ENCODE measurements around the gene PAPSS2. TPM values are rescaled to one million over a fixed set of nuclear protein-coding genes. Genes with fewer than 3 reads are reported as not detected.
"Not testable (repeated sequence)": the region's sequence is repeated elsewhere in the genome, so short reads cannot be mapped to it uniquely, and the experiment has no call there.

The PAPSS2 gene
- total RNA-seq, 1 experiment from 2014 or later: 0.17 TPM

DNA sequence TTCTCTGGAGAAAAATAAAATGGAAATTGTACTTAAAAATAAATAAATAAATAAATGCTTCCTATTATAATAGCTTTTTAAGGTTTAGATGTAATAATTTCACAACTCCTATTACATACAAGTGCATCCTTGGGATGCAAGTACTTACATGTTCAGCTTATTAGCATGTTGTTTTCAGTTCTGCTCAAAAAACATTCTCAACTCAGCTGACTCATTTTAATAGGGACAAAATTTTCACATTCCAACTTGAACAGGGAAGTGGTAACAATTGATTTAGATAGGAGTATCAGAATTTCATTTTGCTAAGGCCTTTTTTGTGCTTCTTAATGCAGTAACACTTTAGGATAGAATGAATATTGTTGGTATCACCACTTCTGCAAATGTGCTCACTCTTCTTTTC lies 16.7 kb upstream of the PAPSS2 start:
- DNase-seq (ENCODE audit: low spot score): no peak

DNA sequence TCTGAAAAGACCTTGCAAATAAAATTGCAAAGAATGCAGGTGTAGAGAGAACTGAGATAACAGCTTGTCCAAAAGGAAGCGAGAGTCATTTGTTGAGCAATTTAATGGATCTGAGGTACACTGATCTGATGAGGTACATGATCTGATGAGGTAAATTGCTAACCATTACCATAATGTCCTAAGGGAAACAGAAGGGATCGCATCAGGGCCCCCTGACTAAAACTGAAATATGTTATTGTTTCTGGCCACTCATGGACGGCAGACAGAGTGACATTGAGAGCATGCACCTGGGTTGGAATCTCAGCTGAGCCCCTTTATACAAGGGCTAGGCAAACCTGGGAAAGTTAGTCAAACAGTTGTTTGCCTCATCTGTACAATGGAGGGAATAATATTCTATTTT lies 15.8 kb upstream of the PAPSS2 start:
- no peak for DNase-seq (ENCODE audit: low spot score)

DNA sequence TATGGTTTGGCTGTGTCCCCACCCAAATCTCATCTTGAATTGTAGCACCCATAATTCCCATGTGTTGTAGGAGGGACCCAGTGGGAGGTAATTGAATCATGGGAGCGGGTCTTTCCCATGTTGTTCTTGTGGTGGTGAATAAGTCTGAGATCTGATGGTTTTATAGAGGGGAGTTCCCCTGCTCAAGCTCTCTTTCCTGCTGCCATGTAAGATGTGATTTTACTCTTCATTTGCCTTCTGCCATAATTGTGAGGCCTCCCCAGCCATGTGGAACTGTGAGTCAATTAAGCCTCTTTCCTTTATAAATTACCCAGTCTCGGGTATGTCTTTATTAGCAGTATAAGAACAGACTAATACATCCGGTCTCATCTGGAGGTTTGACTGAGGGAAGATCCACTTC lies 15.2 kb upstream of the PAPSS2 start:
- DNase-seq (ENCODE audit: low spot score): not testable (repeated sequence)

DNA sequence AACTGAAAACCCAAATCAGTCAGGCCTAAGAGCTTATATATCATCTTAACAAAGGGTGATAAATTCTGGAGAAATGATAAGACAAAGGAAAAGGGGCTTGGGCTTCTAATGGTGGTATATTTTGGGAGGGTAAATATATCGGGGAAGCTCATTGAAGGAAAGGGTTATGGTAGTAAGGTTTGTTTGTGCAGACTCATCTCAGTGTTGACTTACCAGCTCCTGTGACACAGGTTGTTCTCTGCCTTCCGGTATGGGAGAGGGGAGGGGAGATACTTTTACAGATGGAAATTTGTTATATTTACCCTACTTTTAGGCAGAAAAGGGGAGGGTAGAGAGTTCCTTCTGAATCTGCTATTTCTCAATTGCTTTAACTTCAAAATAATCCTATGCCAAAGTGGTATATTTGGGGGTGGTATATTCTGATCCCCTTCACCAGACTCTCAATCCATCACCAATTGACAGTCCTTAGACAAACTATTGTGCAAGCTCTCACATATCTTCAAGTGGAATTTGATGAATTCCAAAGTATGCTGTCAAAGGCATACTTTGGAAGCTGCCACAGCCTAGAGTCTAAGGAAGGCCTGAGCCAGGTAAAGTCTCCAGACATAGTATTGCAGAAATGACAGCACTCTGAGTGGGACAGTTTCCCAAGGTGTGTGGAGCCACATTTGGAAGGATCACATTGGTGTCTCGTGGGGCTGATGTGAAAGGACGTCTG lies 13.3 kb upstream of the PAPSS2 start:
- DNase-seq (ENCODE audit: low spot score): no peak

DNA sequence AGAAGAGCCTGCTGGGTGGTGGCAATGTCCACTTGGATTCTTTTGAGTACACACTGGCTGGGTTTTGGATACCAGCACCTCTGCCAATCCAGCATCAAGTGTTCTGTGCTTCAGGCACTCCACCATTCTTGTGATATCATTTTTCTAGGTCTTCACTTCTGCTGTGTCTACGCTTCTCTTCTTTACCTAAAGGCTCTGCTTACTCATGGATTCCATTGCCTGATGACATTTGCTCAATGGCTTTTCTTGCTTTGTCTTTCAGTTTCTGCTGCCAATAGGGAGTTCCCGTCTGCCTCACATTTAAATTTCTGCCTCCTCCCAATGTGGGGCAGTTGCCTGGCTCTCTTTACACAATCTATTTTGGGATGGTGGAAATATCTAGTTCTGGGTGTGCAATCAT lies 12.7 kb upstream of the PAPSS2 start:
- no peak for DNase-seq (ENCODE audit: low spot score)

DNA sequence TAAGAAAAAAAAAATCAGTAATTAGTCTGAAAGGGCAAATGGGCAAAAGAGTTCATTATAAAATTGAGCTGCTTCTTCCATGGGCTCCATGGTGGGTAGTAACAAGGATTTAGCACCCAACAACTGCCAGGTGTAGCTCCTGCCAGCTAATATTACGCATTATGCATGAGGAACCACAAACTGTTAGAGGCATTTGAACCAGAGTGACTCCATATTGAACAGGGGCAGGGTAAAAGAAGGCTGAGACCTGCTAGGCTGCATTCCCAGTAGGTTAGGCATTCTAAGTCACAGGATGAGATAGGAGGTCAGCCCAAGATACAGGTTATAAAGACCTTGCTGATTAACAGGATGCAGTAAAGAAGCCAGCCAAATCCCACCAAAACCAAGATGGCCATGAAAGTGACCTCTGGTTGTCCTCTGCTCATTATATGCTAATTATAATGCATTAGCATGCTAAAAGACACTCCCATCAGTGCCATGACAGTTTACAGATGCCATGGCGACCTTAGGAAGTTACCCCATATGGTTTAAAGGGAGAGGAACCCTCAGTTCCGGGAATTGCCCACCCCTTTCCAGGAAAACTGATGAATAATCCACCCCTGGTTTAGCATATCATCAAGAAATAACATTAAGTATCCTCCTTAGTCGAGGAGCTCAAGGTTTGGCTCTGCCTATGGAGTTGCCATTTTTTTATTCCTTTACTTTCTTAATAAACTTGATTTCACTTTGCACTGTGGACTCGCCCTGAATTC lies 8.7 kb upstream of the PAPSS2 start:
- DNase-seq (ENCODE audit: low spot score): no peak

DNA sequence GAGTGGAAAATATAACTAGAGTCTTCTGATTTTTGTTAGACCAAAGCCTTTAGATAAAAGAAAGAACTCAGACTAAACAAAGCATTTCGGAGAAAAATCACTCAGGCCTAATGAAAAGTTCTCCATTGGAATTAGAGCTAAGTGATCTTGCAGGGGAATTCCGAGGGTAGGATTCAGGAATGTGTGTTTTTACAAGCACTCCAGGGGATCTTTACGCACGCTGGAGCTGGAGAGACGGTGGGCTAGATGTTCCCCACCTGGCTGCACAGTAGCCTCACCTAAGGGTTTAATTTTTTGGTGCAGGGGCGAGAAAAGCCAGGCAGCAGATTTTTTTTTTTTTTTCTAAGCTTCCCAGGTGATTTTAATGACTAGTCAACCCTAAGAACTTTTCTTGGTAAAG lies 7.9 kb upstream of the PAPSS2 start:
- DNase-seq (ENCODE audit: low spot score): no peak

DNA sequence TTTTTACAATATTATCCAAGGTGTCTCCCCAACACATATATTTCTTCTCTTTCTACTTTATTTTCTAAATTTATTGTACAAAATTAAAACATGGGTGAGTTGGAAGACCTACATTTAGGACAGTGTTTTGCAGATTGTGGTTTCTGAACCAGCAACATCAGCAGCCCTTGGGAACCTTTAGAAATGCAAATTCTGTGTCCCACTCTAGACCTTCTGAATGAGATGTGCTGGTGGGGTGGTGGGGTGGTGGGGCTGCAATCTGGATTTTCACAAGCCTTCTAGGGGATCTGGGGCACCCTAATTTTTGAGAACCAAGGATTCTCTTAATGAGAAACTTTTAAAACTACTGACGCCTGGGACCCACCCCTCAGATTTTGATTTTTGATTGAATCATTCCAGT lies 7.4 kb upstream of the PAPSS2 start:
- DNase-seq (ENCODE audit: low spot score): no peak

DNA sequence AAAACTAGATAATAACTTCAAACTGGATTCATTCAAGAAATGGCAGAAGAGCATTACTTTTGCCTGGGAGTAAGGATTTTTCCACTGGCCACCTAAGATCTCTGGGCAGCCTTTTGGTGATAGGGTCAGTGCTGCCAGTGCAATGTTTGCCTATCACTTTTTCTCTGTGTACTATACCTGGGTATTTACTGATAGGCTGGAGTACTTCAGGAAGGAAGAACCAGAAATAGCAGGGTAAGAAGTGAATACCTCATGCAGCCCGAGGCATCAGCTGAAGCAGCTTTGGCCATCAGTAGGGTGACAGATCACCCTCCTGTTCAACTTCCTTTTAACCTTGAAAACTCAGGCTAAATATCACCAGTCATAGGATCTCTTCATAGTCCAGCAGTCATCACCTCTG lies 5.5 kb upstream of the PAPSS2 start:
- DNase-seq (ENCODE audit: low spot score): no peak

DNA sequence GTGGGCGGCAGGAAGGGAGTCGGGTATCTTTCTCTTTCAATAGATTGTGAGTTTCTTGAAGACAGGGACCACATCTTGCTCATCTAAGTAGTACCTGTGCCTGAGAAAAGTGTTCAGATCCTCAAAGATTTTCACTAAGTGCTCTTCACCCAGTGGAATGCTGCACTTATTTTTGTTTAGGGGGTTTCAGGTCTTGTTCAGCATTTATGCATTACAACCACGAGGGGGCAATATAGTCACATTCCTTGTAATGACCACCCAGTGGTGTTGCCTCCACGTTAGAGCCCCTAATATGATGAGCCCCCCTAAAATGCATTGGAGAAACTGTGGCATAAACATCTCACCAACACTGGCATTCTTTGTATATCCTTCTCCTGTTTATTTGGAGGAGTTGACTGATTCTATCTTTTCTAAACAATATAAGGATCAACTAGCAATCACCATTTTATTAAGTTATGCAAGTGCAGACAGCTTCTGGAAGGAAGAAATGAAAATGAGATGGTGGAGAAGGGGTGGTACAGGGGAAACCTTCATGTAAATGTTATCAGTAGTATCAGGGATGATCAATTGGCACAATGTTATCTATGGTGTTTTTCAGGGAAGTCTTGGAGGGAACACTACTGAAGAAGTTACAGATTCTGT lies 3.1 kb upstream of the PAPSS2 start:
- no peak for DNase-seq (ENCODE audit: low spot score)

DNA sequence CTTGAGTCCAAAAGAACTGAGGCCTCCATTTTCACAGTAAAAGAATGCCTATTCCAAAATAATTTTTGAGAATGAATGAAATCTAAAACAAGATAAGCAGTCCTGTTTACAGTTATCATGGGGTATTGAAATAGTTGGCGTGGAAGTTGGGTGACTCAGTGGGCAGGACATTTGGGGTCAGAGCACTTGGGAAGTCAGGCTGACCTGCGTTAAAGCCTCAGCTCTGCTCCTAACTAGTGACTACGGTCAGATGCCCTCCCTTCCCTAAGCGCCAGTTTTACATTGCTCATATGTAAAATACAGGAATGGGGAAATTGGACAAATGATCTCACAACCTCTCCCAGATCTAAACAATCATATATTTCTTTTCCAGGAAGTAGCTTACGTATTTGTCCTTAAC lies 2.3 kb upstream of the PAPSS2 start:
- no peak for DNase-seq (ENCODE audit: low spot score)

DNA sequence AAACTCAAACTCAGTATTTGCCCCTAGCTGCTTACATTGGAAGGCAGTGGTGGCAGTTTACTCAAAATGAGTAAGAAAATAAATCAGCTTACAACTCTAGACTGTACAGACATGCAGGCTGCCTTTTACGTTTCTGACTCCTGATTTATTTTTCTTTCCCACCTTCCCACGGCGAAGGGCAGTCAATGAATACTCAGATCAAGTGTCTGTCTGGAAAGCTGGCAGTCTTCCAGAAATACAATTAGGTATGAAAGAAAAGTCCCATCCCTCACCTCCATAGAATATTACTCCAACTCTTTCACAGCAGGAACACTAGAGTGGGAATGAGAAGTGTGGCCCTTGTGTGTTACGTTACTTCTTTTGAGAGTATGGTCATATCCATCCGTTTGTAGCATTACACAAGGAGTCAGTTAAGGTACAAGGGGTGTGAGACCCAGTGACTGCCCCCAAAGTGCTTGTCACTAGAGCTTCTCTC lies 1.3 kb upstream of the PAPSS2 start:
- no peak for DNase-seq (ENCODE audit: low spot score)

DNA sequence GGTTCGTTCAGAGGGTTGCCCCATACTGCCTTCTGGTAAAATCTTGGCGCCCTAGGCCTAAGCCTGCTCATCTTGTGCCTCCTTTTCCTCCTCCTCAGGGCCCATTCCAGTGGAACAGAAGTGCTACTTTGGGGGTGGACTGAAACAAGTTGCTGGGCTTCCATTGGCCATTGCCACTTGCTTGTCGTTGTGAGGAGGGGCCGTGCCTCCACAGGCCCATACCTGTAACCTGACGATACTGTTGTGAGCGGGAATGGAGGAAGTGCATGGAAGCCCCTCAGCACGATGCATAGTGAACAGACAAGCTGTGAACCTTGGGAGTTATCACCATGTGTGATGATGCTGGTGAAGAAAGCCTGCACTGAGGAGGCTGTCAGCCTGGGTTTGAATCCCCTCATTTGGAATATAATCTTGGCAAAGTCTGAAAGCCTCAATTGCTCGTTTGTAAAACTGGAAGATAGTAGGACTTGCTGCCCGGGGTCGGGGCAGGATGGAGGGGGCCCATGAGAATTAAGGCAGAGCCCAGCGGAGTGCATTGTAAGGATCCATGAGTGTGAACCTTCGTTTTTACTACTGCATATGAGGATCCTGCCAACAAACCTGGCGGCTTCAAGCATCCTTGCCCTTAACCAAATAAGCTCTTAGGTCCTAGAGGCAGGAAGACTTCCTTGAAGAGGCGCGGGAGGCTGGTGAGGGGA lies 671 bp upstream of the PAPSS2 start:
- DNase-seq (ENCODE audit: low spot score): no peak

DNA sequence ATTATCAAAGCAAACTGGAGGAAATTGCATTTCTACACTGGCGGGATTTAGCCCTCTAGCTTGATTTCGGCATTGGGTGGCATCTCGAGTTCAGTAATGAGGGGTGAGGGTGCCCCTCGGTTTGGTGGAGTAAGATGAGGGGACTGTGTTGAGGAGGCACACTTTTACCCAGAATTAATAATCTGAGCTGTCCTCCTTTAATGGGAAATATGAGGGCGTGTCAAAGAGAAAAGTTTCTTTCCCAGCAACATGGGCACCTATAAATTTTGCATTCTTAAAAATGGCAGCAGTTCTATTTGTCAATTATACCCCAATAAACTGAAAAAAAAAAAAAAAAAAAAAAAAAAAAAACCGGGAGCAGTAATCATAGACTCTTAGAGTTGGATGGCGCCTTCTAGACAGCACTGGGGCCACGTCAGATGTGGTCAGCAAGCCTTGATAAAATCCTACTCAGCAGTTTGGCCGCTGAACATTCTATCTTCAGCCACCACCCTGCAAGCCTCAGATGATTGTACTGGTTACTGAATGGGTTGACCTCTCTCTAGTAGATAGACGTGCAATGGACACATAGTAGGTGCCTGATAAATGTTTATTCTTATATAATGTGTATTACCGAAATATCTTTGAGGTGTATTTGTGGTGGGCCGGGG lies 931 bp downstream of the PAPSS2 start:
- no peak for DNase-seq (ENCODE audit: low spot score)

DNA sequence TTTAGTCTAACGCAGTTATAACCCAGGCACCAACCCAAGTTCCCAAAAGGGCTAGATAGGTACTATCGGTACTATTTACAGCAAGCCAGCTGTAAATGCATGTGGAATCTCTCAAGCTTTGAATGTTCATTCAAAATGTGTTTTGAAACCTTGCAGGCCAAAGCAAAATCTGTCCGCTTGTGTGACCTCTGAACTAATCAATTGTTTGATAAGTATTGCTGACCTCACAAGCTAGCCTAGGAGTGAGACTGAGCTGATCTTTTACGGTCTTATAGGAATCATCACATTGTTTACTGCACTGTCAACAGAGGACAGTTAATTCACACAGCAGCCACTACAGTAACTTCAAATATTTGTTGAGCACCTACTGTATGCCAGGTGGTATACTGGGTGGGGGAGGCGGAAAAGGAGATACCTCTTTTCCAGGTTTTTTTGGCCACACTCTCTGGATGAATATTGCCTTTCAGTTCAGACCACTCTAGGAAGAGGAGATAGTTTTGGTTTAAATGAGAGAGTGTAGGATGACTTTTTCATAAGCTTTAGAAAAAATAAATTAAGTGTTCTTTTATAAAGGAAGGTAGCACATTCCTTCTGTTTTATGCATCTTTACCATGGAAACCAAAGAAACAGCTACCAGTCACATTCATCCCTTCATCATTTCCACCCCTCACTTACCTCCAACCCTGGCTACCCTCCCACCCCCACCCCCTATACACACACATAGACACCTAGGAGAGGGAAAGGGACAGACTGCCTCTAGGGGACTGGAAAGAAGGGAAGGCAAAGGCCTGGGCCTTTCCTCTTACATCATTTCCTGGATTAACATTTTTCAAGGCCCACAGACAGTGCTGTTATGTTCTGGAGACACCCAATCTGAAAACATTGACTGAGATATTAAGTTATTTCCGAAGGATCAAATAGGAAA lies 2.4 kb downstream of the PAPSS2 start:
- DNase-seq (ENCODE audit: low spot score): no peak

DNA sequence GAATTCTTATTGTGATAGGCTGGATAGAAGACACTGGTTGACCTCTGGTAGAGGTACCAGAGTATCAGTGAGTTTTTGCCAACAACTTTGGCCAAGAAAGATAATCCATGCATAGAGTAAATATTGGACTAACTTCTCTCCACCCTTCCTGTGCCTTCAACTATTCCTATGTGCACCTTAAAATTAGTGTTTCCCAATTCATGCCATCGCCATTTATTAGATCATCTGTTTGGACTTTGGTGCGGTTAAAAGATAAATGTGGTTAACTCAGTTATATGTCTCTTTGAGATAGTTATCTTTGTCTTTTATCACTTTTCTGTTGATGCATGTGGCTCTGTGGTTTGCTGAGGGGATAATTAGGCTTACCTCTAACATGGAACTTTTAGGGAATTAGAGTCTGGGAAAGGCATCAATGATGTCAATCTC lies 4.6 kb downstream of the PAPSS2 start:
- DNase-seq (ENCODE audit: low spot score): no peak

DNA sequence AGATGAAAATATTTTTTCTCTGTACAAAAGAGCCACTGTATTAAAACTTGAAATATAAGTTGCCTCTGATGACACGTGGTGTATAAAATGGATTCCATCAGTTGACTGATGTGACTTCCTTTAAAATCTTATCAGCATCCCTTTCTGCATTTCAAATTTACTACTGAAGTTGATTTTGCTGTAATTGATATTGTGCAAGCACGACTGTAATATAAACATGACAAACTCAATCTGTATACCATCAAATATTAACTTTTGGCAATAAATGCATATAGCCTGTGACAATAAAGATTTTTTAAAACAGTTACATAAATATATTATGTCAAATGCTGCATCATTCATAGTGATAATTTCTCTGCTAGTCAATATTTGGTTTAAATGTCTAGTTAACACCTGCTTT lies 7.8 kb downstream of the PAPSS2 start:
- DNase-seq (ENCODE audit: low spot score): no peak

DNA sequence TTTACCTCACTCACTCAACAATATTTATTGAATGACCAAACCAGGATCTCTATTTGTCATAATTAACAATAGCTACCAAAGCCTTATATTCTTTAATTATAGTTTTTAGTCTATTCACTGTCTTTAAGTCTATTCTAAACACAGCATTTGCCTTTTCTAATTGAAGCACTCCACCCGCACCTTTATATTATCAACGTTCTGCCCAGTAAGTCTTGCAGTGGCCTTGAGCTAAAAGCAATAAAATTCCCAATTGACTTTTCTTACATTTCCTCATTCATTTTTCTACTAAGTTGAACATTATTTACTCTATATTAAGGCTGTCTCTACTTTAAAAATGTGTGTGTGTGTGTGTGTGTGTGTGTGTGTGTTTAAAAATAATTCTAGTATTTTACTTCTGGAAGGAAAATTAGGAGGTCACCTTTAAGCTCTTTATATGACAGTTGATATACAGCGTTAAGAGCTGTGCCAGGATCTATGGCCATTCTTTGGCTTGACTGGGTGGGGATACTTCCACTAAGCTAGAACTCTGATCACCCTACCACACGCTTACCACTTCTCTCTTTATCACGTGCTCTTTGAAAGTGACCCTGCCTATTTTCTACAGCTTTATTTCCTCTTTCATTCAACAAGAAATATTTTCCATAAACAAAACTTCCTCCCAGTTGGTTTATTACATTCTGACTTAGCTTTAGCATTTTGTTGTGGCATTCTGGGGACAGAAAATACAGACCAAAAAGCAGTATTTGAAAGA lies 8.8 kb downstream of the PAPSS2 start:
- DNase-seq (ENCODE audit: low spot score): no peak

DNA sequence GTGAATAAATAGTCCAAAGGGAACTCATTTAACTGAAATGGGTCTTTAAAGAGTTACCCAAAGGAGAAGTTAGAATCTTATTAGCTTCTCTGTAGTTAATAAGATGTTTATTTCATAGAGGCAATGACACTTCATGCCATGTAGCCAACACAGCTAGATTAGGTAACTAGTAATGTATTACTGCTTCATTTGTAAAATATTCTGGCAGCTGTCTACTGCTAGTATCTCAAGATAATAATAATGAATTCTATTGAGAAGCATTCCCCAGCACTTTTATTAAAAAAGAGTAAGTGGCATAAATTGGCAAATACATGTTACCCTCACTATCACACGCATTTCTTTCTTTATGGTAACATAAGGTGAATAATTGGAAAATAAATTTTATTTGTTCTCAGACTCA lies 10.1 kb downstream of the PAPSS2 start:
- DNase-seq (ENCODE audit: low spot score): no peak

DNA sequence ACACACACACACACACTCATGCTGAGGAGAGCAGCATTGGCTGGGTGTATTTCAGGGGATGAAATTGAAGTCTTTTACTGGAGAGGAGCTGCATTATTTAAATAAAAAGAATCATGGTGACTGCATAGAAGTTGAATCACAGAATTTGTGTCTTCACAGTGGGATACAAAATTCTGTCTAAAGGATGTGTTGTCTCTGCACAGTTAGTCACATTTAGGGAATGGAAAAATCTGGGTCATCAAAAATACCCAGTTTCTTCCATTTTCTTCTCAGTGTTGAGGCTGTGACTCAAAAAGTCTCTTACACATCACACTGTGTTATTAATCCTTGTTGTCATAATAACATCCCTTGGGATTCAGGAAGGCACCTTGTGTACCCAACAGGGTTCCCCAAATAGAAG lies 10.9 kb downstream of the PAPSS2 start:
- no peak for DNase-seq (ENCODE audit: low spot score)

Data from H4 (cell line).